ENCODE results near the gene SLX4. TPM values are rescaled to one million over a fixed set of nuclear protein-coding genes. Genes with fewer than 3 reads are reported as not detected.
A peak's percentile ranks its signal among the peaks of the same experiment; 100 is the strongest.
"Not testable (repeated sequence)": the region's sequence is repeated elsewhere in the genome, so short reads cannot be mapped to it uniquely, and the experiment has no call there.

Gene SLX4
- total RNA-seq, 1 experiment from 2014 or later = 6.8 TPM

GRCh38 chr16:3641801-3642396, 30.5 kb upstream of the SLX4 start:
- no peak for DNase-seq (ENCODE audit: low read depth)

- no peak for DNase-seq (ENCODE audit: low read depth)
Observed at GRCh38 chr16:3640632-3641501, 29.5 kb upstream of the SLX4 start.

GRCh38 chr16:3640207-3640606, 28.8 kb upstream of the SLX4 start:
- DNase-seq (ENCODE audit: low read depth) = no peak

- DNase-seq (ENCODE audit: low read depth) = no peak
Observed at GRCh38 chr16:3638916-3639644, 27.7 kb upstream of the SLX4 start.

- no peak for DNase-seq (ENCODE audit: low read depth)
Observed at GRCh38 chr16:3637371-3637923, 26.0 kb upstream of the SLX4 start.

GRCh38 chr16:3625911-3626732, 14.7 kb upstream of the SLX4 start:
- peak; percentile 9 for DNase-seq (ENCODE audit: low read depth)

- DNase-seq (ENCODE audit: low read depth) = no peak
Observed at GRCh38 chr16:3625331-3625730, 13.9 kb upstream of the SLX4 start.

GRCh38 chr16:3623642-3624041, 12.2 kb upstream of the SLX4 start:
- peak; percentile 38 for DNase-seq (ENCODE audit: low read depth)

- DNase-seq (ENCODE audit: low read depth) = peak; percentile 34
Observed at GRCh38 chr16:3618769-3619141, 7.3 kb upstream of the SLX4 start.

- DNase-seq (ENCODE audit: low read depth) = no peak
Observed at GRCh38 chr16:3612510-3613466, 1.4 kb upstream of the SLX4 start.

- DNase-seq (ENCODE audit: low read depth) = peak; percentile 2
Observed at GRCh38 chr16:3610698-3611145, 684 bp downstream of the SLX4 start.

GRCh38 chr16:3609895-3610697, 1.3 kb downstream of the SLX4 start:
- DNase-seq (ENCODE audit: low read depth) = no peak

GRCh38 chr16:3608976-3609375, 2.4 kb downstream of the SLX4 start:
- not testable (repeated sequence) for DNase-seq (ENCODE audit: low read depth)

GRCh38 chr16:3608069-3608468, 3.3 kb downstream of the SLX4 start:
- no peak for DNase-seq (ENCODE audit: low read depth)

GRCh38 chr16:3607634-3608033, 3.8 kb downstream of the SLX4 start:
- no peak for DNase-seq (ENCODE audit: low read depth)

GRCh38 chr16:3607161-3607560, 4.2 kb downstream of the SLX4 start:
- DNase-seq (ENCODE audit: low read depth) = no peak

GRCh38 chr16:3606441-3606840, 5.0 kb downstream of the SLX4 start:
- no peak for DNase-seq (ENCODE audit: low read depth)

- DNase-seq (ENCODE audit: low read depth) = no peak
Observed at GRCh38 chr16:3602320-3602653, 9.1 kb downstream of the SLX4 start.

GRCh38 chr16:3601614-3602319, 9.6 kb downstream of the SLX4 start:
- DNase-seq (ENCODE audit: low read depth) = no peak
